Parathyroid adenoma (tissue), 2 donors: Measurements from ENCODE around the gene REEP6.

Source experiments
- H2AFZ ChIP-seq: fragments of 300-600 bp; sonication (generic); one replicate; pipeline ENCODE4 v1.7.0; 2017; ENCODE audit warnings: antibody characterized with exemption, mild to moderate bottlenecking
- H3K27ac ChIP-seq: fragments of 300-600 bp; sonication (generic); one replicate; pipeline ENCODE4 v1.7.0; 2017
- H3K27me3 ChIP-seq: fragments of 300-600 bp; sonication (generic); one replicate; pipeline ENCODE4 v1.7.0; 2017; ENCODE audit warnings: low read length; ENCODE audit not compliant: control insufficient read depth, insufficient read depth
- H3K36me3 ChIP-seq: fragments of 300-600 bp; sonication (generic); one replicate; pipeline ENCODE4 v1.7.0; 2017; ENCODE audit warnings: low read length; ENCODE audit not compliant: control insufficient read depth, insufficient read depth
- H3K4me1 ChIP-seq: fragments of 300-600 bp; sonication (generic); one replicate; pipeline ENCODE4 v1.7.0; 2017; ENCODE audit warnings: control low read depth
- H3K4me2 ChIP-seq: fragments of 300-600 bp; sonication (generic); one replicate; pipeline ENCODE4 v1.7.0; 2017; ENCODE audit warnings: low read length
- H3K4me3 ChIP-seq: fragments of 300-600 bp; sonication (generic); one replicate; pipeline ENCODE4 v1.7.0; 2017; ENCODE audit warnings: low read depth, low read length
- H3K79me2 ChIP-seq: fragments of 300-600 bp; sonication (generic); one replicate; pipeline ENCODE4 v1.7.0; 2017; ENCODE audit warnings: control low read depth
- H3K9ac ChIP-seq: fragments of 300-600 bp; sonication (generic); one replicate; pipeline ENCODE4 v1.7.0; 2017; ENCODE audit warnings: mild to moderate bottlenecking
- H3K9me3 ChIP-seq: fragments of 300-600 bp; sonication (generic); one replicate; pipeline ENCODE4 v1.7.0; 2017; ENCODE audit warnings: low read length; ENCODE audit not compliant: control insufficient read depth
- TF ChIP-seq, protein P1 (sequence below): fragments of 300-600 bp; sonication (generic); IDR thresholded peaks from one replicate; pipeline ENCODE4 v1.7.0; 2017; ENCODE audit warnings: antibody characterized with exemption, mild to moderate bottlenecking
- donor health status: primary hyperparathyroidism.

REEP6 gene

GRCh38 chr19:1450735-1451731 lies 39.9 kb upstream of the REEP6 start:
- Histone ChIP-seq H3K9ac (no peak overlapping the region), H3K27me3 (peaks cover 19% of the 10 kb centered on the region), H3K79me2 (no peaks in the 10 kb centered on the region), H2AFZ (no peak overlapping the region), H3K36me3 (no peaks in the 10 kb centered on the region), H3K4me3 (no peak overlapping the region), H3K4me1 (no peaks in the 10 kb centered on the region), H3K9me3 (no peaks in the 10 kb centered on the region), H3K4me2 (no peak overlapping the region), H3K27ac (no peak overlapping the region)
- TF ChIP-seq, protein P1, sequence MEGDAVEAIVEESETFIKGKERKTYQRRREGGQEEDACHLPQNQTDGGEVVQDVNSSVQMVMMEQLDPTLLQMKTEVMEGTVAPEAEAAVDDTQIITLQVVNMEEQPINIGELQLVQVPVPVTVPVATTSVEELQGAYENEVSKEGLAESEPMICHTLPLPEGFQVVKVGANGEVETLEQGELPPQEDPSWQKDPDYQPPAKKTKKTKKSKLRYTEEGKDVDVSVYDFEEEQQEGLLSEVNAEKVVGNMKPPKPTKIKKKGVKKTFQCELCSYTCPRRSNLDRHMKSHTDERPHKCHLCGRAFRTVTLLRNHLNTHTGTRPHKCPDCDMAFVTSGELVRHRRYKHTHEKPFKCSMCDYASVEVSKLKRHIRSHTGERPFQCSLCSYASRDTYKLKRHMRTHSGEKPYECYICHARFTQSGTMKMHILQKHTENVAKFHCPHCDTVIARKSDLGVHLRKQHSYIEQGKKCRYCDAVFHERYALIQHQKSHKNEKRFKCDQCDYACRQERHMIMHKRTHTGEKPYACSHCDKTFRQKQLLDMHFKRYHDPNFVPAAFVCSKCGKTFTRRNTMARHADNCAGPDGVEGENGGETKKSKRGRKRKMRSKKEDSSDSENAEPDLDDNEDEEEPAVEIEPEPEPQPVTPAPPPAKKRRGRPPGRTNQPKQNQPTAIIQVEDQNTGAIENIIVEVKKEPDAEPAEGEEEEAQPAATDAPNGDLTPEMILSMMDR: no peak

DNA sequence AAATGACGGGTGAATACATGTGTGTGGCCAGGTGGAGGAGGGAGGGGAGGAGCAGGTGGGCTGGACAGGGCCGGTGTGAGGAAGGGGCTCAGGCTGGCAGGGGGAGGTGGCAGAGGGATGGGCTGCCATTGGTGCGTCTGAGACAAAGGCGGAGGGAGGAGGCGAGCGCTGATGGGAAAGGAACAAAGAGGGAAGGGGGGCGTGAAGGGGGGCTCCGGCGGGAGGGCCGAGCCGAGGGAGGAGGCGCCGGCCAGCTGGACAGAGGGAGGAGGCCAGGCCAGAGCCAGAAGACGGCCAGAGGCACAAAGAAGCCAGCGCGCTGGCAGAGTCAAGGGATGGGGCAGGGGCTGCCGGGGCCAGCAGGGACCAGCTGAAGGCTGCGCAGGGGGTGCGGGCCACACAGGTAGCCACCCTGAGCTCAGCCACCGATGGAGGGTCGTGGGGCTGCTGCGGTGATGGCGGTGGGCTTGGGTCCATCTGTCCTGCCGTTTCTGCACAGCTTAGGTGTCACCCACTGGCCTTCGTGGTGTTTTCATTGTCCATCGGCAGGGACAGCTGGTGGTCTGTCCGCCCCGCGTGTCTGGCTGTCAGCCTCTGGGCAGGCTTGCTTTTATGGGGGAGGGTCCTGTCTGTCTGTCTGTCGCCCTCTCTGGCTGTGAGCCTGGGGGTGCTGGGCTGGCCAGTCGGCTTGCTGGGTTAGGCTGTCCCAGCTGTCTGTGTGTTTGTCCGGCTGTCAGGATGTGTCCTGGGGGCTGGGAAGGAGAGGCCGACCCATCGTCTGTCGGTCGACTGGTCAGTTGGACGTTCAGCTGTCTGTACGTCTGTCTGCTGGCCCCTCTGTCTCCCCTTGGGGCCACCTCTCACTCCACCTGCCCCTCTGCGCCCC lies 38.8 kb upstream of the REEP6 start:
- Histone ChIP-seq H3K4me3 (no peak overlapping the region), H3K4me1 (peaks cover 3% of the 10 kb centered on the region), H3K9me3 (no peaks in the 10 kb centered on the region), H3K27me3 (peaks cover 17% of the 10 kb centered on the region), H3K4me2 (no peak overlapping the region), H3K27ac (no peak overlapping the region), H3K36me3 (no peaks in the 10 kb centered on the region), H2AFZ (no peak overlapping the region), H3K9ac (no peak overlapping the region), H3K79me2 (no peaks in the 10 kb centered on the region)
- TF ChIP-seq, protein P1: no peak

DNA sequence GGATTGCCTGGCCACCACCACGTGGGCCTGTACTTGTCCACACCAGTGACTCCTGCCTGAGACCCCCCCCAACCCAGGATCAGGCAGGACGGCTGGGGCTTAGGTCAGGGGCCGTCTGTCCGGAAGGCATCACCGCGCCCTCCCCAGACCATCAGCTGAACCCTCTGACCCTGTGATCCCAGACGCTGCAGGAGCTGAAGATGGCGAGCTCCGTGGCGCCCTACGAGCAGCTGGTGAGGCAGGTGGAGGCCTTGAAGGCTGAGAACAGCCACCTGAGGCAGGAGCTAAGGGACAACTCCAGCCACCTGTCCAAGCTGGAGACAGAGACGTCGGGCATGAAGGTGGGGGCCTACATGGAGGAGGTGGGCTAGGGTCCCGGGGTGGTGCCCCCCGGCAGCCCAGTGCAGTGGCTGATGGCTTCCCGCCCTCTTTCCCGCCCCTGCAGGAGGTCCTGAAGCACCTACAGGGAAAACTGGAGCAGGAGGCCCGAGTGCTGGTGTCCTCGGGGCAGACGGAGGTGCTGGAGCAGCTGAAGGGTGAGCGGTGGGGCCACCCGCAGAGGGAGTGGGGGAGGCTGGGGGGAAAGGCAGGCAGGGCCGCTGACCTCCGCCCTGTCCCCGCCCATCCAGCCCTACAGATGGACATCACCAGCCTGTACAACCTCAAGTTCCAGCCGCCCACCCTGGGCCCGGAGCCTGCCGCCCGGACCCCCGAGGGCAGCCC lies 38.0 kb upstream of the REEP6 start:
- H2AFZ ChIP-seq: no peak overlapping the region
- TF ChIP-seq, protein P1: no peak
- H3K4me1 ChIP-seq: peaks cover 3% of the 10 kb centered on the region
- H3K4me3 ChIP-seq: no peak overlapping the region
- H3K27ac ChIP-seq: no peak overlapping the region
- no peak overlapping the region for H3K9ac ChIP-seq
- no peak overlapping the region for H3K4me2 ChIP-seq
- peaks cover 17% of the 10 kb centered on the region for H3K27me3 ChIP-seq
- H3K36me3 ChIP-seq: no peaks in the 10 kb centered on the region
- no peaks in the 10 kb centered on the region for H3K9me3 ChIP-seq
- H3K79me2 ChIP-seq: no peaks in the 10 kb centered on the region

GRCh38 chr19:1453525-1454364 lies 37.2 kb upstream of the REEP6 start:
- no peak overlapping the region for H3K4me2 ChIP-seq
- TF ChIP-seq, protein P1: no peak
- peaks cover 17% of the 10 kb centered on the region for H3K27me3 ChIP-seq
- H3K9me3 ChIP-seq: no peaks in the 10 kb centered on the region
- H2AFZ ChIP-seq: no peak overlapping the region
- H3K9ac ChIP-seq: no peak overlapping the region
- no peak overlapping the region for H3K4me3 ChIP-seq
- H3K36me3 ChIP-seq: no peaks in the 10 kb centered on the region
- H3K27ac ChIP-seq: no peak overlapping the region
- no peaks in the 10 kb centered on the region for H3K79me2 ChIP-seq
- H3K4me1 ChIP-seq: peaks cover 3% of the 10 kb centered on the region
